H9 (cell line): ENCODE results near the gene C3orf20. TPM values are rescaled to one million over a fixed set of nuclear protein-coding genes. Genes with fewer than 3 reads are reported as not detected.

Experiments
- DNase-seq: peaks from one replicate; pipeline ENCODE4 v3.0.0-alpha.2; 2017
- H2AFZ ChIP-seq: one replicate; pipeline ENCODE4 v1.6.1; 2013; ENCODE audit warnings: mild to moderate bottlenecking, low read length, control low read depth, moderate library complexity
- H2AK5ac ChIP-seq: 2 replicates; pipeline ENCODE4 v1.6.1; 2013; ENCODE audit warnings: low read length, control low read depth, mixed read lengths; ENCODE audit not compliant: insufficient read length
- H2BK120ac ChIP-seq: one replicate; pipeline ENCODE4 v1.6.1; 2013; ENCODE audit warnings: low read depth, mild to moderate bottlenecking, low read length, control low read depth, inconsistent platforms; ENCODE audit not compliant: poor library complexity, severe bottlenecking
- H2BK12ac ChIP-seq: 2 replicates; pipeline ENCODE4 v1.6.1; 2013; ENCODE audit warnings: low read length, control low read depth, mixed read lengths, low read depth; ENCODE audit not compliant: insufficient read length
- H2BK15ac ChIP-seq: 2 replicates; pipeline ENCODE4 v1.6.1; 2013; ENCODE audit warnings: low read depth, low read length, control low read depth
- H2BK20ac ChIP-seq: one replicate; pipeline ENCODE4 v1.6.1; 2013; ENCODE audit warnings: low read depth, mild to moderate bottlenecking, low read length, control low read depth, inconsistent platforms; ENCODE audit not compliant: poor library complexity, severe bottlenecking
- H2BK5ac ChIP-seq: 2 replicates; pipeline ENCODE4 v1.6.1; 2013; ENCODE audit warnings: low read length, control low read depth, mixed read lengths; ENCODE audit not compliant: insufficient read length
- H3K14ac ChIP-seq: 2 replicates; pipeline ENCODE4 v1.6.1; 2013; ENCODE audit warnings: low read length, control low read depth; ENCODE audit not compliant: insufficient read depth
- H3K18ac ChIP-seq: 2 replicates; pipeline ENCODE4 v1.6.1; 2013; ENCODE audit warnings: low read depth, mild to moderate bottlenecking, mixed read lengths, low read length, control low read depth; ENCODE audit not compliant: insufficient read length
- H3K23ac ChIP-seq: 2 replicates; pipeline ENCODE4 v1.6.1; 2013; ENCODE audit warnings: low read length, control low read depth, mixed read lengths, low read depth; ENCODE audit not compliant: insufficient read length
- H3K23me2 ChIP-seq: 2 replicates; pipeline ENCODE4 v1.6.1; 2013; ENCODE audit warnings: low read depth, mild to moderate bottlenecking, mixed read lengths, low read length, control low read depth; ENCODE audit not compliant: insufficient read length, poor library complexity, severe bottlenecking
- H3K27ac ChIP-seq: 2 replicates; pipeline ENCODE4 v1.5.1; 2013; ENCODE audit warnings: low read length, control low read depth, mixed read lengths, low read depth; ENCODE audit not compliant: insufficient read length
- H3K27me3 ChIP-seq: 2 replicates; pipeline ENCODE4 v1.6.1; 2013; ENCODE audit warnings: low read length, control low read depth, inconsistent platforms; ENCODE audit not compliant: insufficient read depth
- H3K4ac ChIP-seq: 2 replicates; pipeline ENCODE4 v1.6.1; 2013; ENCODE audit warnings: low read depth, mild to moderate bottlenecking, control low read depth, inconsistent platforms, low read length, moderate library complexity
- H3K4me1 ChIP-seq: 2 replicates; pipeline ENCODE4 v1.6.1; 2013; ENCODE audit warnings: low read length, control low read depth, inconsistent platforms; ENCODE audit not compliant: insufficient read depth
- H3K4me2 ChIP-seq: 2 replicates; pipeline ENCODE4 v1.6.1; 2013; ENCODE audit warnings: low read length, control low read depth, mixed read lengths; ENCODE audit not compliant: insufficient read length, insufficient read depth
- H3K56ac ChIP-seq: 2 replicates; pipeline ENCODE4 v1.6.1; 2013; ENCODE audit warnings: low read depth, mild to moderate bottlenecking, mixed read lengths, low read length, control low read depth; ENCODE audit not compliant: insufficient read length
- H3K79me1 ChIP-seq: 2 replicates; pipeline ENCODE4 v1.6.1; 2013; ENCODE audit warnings: low read depth, mild to moderate bottlenecking, moderate library complexity, low read length, control low read depth, inconsistent platforms; ENCODE audit not compliant: insufficient read depth, poor library complexity, severe bottlenecking
- H3K79me2 ChIP-seq: 2 replicates; pipeline ENCODE4 v1.6.1; 2013; ENCODE audit warnings: low read length, control low read depth, inconsistent platforms; ENCODE audit not compliant: insufficient read depth
- H3K9ac ChIP-seq: 2 replicates; pipeline ENCODE4 v1.6.1; 2013; ENCODE audit warnings: low read length, control low read depth, mixed read lengths; ENCODE audit not compliant: insufficient read length; ENCODE audit errors: extremely low read depth
- H3K9me3 ChIP-seq: one replicate; pipeline ENCODE4 v1.6.1; 2013; ENCODE audit warnings: low read depth, low read length, inconsistent platforms; ENCODE audit not compliant: control insufficient read depth
- H3T11ph ChIP-seq: one replicate; pipeline ENCODE4 v1.6.1; 2013; ENCODE audit warnings: mild to moderate bottlenecking, low read length, control low read depth, inconsistent platforms
- H4K20me1 ChIP-seq: one replicate; pipeline ENCODE4 v1.6.1; 2013; ENCODE audit not compliant: control insufficient read depth, insufficient read length, insufficient read depth
- H4K5ac ChIP-seq: 2 replicates; pipeline ENCODE4 v1.6.1; 2013; ENCODE audit warnings: low read depth, mild to moderate bottlenecking, mixed read lengths, low read length, control low read depth; ENCODE audit not compliant: insufficient read length
- H4K8ac ChIP-seq: replicated peaks from 2 replicates; pipeline ENCODE4 v1.6.1; 2013; ENCODE audit warnings: low read length, control low read depth, mixed read lengths, low read depth; ENCODE audit not compliant: insufficient read length
- H4K91ac ChIP-seq: 2 replicates; pipeline ENCODE4 v1.6.1; 2013; ENCODE audit warnings: low read depth, mild to moderate bottlenecking, moderate library complexity, mixed read lengths, low read length, control low read depth; ENCODE audit not compliant: insufficient read length
- H3K27ac Mint-ChIP-seq, 3 experiments: 2 replicates in 2 of 3; 3 replicates in 1 of 3; pipeline ENCODE4 v1.8.0; 2020 to 2021; ENCODE audit warnings: mixed read lengths in 3 of 3, mild to moderate bottlenecking in 1 of 3, moderate library complexity in 1 of 3
- H3K27me3 Mint-ChIP-seq: 2 replicates; pipeline ENCODE4 v1.8.0; 2021; ENCODE audit warnings: low read depth, mild to moderate bottlenecking, moderate library complexity, mixed read lengths
- H3K36me3 Mint-ChIP-seq, 3 experiments: 2 replicates in 2 of 3; 3 replicates in 1 of 3; pipeline ENCODE4 v1.8.0; 2020 to 2021; ENCODE audit warnings: low read depth in 3 of 3, mixed read lengths in 3 of 3; ENCODE audit not compliant: insufficient read depth in 1 of 3
- H3K4me1 Mint-ChIP-seq, 2 experiments: 2 replicates each; pipeline ENCODE4 v1.8.0; 2020; ENCODE audit warnings: mixed read lengths in 2 of 2
- H3K4me3 Mint-ChIP-seq, 2 experiments: 2 replicates in 1 of 2; 3 replicates in 1 of 2; pipeline ENCODE4 v1.8.0; 2020 to 2021; ENCODE audit warnings: mild to moderate bottlenecking in 2 of 2, mixed read lengths in 2 of 2, moderate library complexity in 1 of 2
- H3K9me3 Mint-ChIP-seq, 2 experiments: 2 replicates in 1 of 2; 3 replicates in 1 of 2; pipeline ENCODE4 v1.8.0; 2020; ENCODE audit warnings: mild to moderate bottlenecking in 2 of 2, mixed read lengths in 2 of 2, moderate library complexity in 1 of 2
- CTCF ChIP-seq: fragments of 200-600 bp; sonication (generic); conservative IDR thresholded peaks from 3 replicates; pipeline ENCODE4 v1.8.0; 2021; ENCODE audit warnings: antibody characterized with exemption, mild to moderate bottlenecking
- WGBS: extraction: QIAGEN DNeasy Blood & Tissue Kit; methylation state at CpG from one replicate; pipeline ENCODE4 v1.1.7; 2013; ENCODE audit warnings: missing lambda C conversion rate, low lambda C conversion rate, mixed read lengths; ENCODE audit not compliant: insufficient read length; ENCODE audit errors: extremely low coverage; 5-methylcytosine and 5-hydroxymethylcytosine counted together
- total RNA-seq: library from RNA; stranded (reverse); gene quantifications from 2 replicates; pipeline ENCODE4 v1.2.1, GENCODE V29; 2021

Gene C3orf20
- total RNA-seq, 1 experiment from 2014 or later = not detected

- H2BK120ac ChIP-seq = no peak overlapping the region
- no peak overlapping the region for H2AFZ ChIP-seq
- H3K9ac ChIP-seq = peak overlapping the region; percentile 12
- no peak overlapping the region for H4K8ac ChIP-seq
- H3K56ac ChIP-seq = no peak overlapping the region
- H3K4me1 Mint-ChIP-seq = peaks cover 24 to 32% of the 10 kb centered on the region in 2 experiments
- H4K91ac ChIP-seq = no peak overlapping the region
- H3K4ac ChIP-seq = no peak overlapping the region
- H3K79me2 ChIP-seq = no peaks in the 10 kb centered on the region
- H2AK5ac ChIP-seq = no peak overlapping the region
- no peaks in the 10 kb centered on the region for H4K20me1 ChIP-seq
- TF ChIP-seq CTCF = no peak
- peaks cover 75% of the 10 kb centered on the region for H3K27me3 Mint-ChIP-seq
- peaks cover 12% of the 10 kb centered on the region for H3K23me2 ChIP-seq
- WGBS = no CpG with 5 or more reads among the region's 7 CpGs
- no peak overlapping the region for H2BK15ac ChIP-seq
- H2BK20ac ChIP-seq = no peak overlapping the region
- H3K23ac ChIP-seq = no peak overlapping the region
- no peak overlapping the region for H3K14ac ChIP-seq
- peak overlapping the region; percentile 86 to 95 for H3K4me3 Mint-ChIP-seq
- peaks cover 9% of the 10 kb centered on the region; the same call in 1 of the 2 replicates for H3K27me3 ChIP-seq
- no peaks in the 10 kb centered on the region for H3K9me3 ChIP-seq
- no peak overlapping the region for H3K27ac Mint-ChIP-seq
- H3K36me3 Mint-ChIP-seq = no peaks in the 10 kb centered on the region
- H4K5ac ChIP-seq = no peak overlapping the region
- no peak for DNase-seq
- H3K79me1 ChIP-seq = no peaks in the 10 kb centered on the region
- H3K9me3 Mint-ChIP-seq = no peaks in the 10 kb centered on the region; a peak in 1 of 5 replicates
- no peak overlapping the region for H3K27ac ChIP-seq
- H3K4me2 ChIP-seq = peak overlapping the region; percentile 56
- no peak overlapping the region for H3K18ac ChIP-seq
- H2BK12ac ChIP-seq = no peak overlapping the region
- H2BK5ac ChIP-seq = no peak overlapping the region
- no peaks in the 10 kb centered on the region; the same call in 1 of the 2 replicates for H3K4me1 ChIP-seq
- no peak overlapping the region for H3T11ph ChIP-seq
These were observed 136.7 kb downstream of the C3orf20 start for GRCh38 chr3:14811684-14812083.
